DND-41 (cell line): Measurements from ENCODE around the gene TAF10.

ENCODE experiments used
- CTCF ChIP-seq: IDR thresholded peaks from 2 replicates; pipeline ENCODE4 v1.5.1; 2012; ENCODE audit warnings: borderline replicate concordance, low read length, moderate library complexity, mild to moderate bottlenecking; ENCODE audit not compliant: poor library complexity, severe bottlenecking; ENCODE audit errors: extremely low read depth
- EZH2 ChIP-seq: IDR thresholded peaks from 3 replicates; pipeline ENCODE4 v1.6.1; 2012; ENCODE audit warnings: borderline replicate concordance, low read depth, mild to moderate bottlenecking, moderate library complexity, low read length, inconsistent platforms; ENCODE audit not compliant: severe bottlenecking

- no peak for TF ChIP-seq CTCF
- TF ChIP-seq EZH2: no peak
These were observed 17.5 kb upstream of the TAF10 start for GRCh38 chr11:6629573-6629891.
